K562 (cell line): ENCODE data around the gene SMC6. TPM values are rescaled to one million over a fixed set of nuclear protein-coding genes. Genes with fewer than 3 reads are reported as not detected.

Source experiments
- ATAC-seq: fragments of 200-7000 bp; cut with Tn5 transposase; 3 replicates; pipeline ENCODE4 v1.9.1; 2020; ENCODE audit warnings: moderate library complexity
- BruUV-seq: library from RNA; stranded (reverse); fragments of 400-500 nt; replicated peaks from 2 replicates; lab custom pipeline; 2021; lab: Mats Ljungman, UMichigan
- CTCF ChIA-PET: fragments of 300-600 bp; formaldehyde crosslinking; extraction: SDS; loops from one replicate; lab custom pipeline; 2021; ENCODE audit warnings: low intra/inter-chr PET ratio; lab: Yijun Ruan, JAX
- POLR2A ChIA-PET: fragments of 300-600, 350-650 bp; sonication (Branson Sonifier 250); formaldehyde crosslinking; extraction: SDS; loops from one replicate; lab custom pipeline; 2021; ENCODE audit warnings: antibody characterized with exemption, inconsistent platforms; lab: Yijun Ruan, JAX
- DNase-seq, 4 experiments: peaks; one replicate each; pipeline versions ENCODE4 v3.0.0 to v3.0.0-alpha.2; 2011 to 2018; ENCODE audit warnings: low spot score in 3 of 4, mixed read lengths in 3 of 4; ENCODE audit errors: extremely low read depth in 1 of 4
- FAIRE-seq: peaks from 2 replicates; lab custom pipeline; 2011; peaks lifted over from hg19 to GRCh38; lab: Jason Lieb, UNC
- H2AFZ ChIP-seq: 2 replicates; pipeline ENCODE4 v1.6.0; 2011; ENCODE audit warnings: low read depth, low read length, control low read depth, inconsistent platforms
- H3K27ac ChIP-seq: fragments of 200-600 bp; 3 replicates; pipeline ENCODE4 v1.8.0; 2011; ENCODE audit warnings: low read depth, mild to moderate bottlenecking, control low read depth, inconsistent platforms, low read length, moderate library complexity, mixed read lengths; ENCODE audit errors: extremely low read depth
- H3K27me3 ChIP-seq, 2 experiments: fragments of 300-600 bp in 1 of 2; 2 replicates in 1 of 2; 3 replicates in 1 of 2; pipeline versions ENCODE4 v1.6.0 to v1.8.0; 2011; ENCODE audit warnings: inconsistent platforms in 2 of 2, low read length in 2 of 2, mild to moderate bottlenecking in 1 of 2, mixed read lengths in 1 of 2, moderate library complexity in 1 of 2; ENCODE audit not compliant: control insufficient read depth in 2 of 2, insufficient read depth in 2 of 2
- H3K36me3 ChIP-seq: fragments of 300-600 bp; 3 replicates; pipeline ENCODE4 v1.8.0; 2011; ENCODE audit warnings: mild to moderate bottlenecking, low read length, inconsistent platforms; ENCODE audit not compliant: control insufficient read depth, insufficient read depth
- H3K4me1 ChIP-seq, 2 experiments: fragments of 200-600 bp in 1 of 2; replicated peaks in 1 of 2; 2 replicates in 1 of 2; 3 replicates in 1 of 2; pipeline versions ENCODE4 v1.5.1 to v1.8.0; 2011; ENCODE audit warnings: inconsistent platforms in 2 of 2, low read length in 2 of 2, mild to moderate bottlenecking in 1 of 2, mixed read lengths in 1 of 2, moderate library complexity in 1 of 2; ENCODE audit not compliant: control insufficient read depth in 2 of 2, insufficient read depth in 2 of 2
- H3K4me2 ChIP-seq: 2 replicates; pipeline ENCODE4 v1.6.1; 2011; ENCODE audit warnings: low read length, control low read depth, inconsistent platforms, mixed read lengths; ENCODE audit not compliant: insufficient read depth
- H3K4me3 ChIP-seq: fragments of 200-600 bp; sonication (generic), shearing (Covaris generic); 2 replicates; pipeline ENCODE4 v1.5.1; 2016; ENCODE audit warnings: control low read depth, inconsistent platforms
- H3K79me2 ChIP-seq: fragments of 200-600 bp; 3 replicates; pipeline ENCODE4 v1.8.0; 2011; ENCODE audit warnings: low read length, inconsistent platforms; ENCODE audit not compliant: control insufficient read depth, insufficient read depth
- H3K9ac ChIP-seq, 2 experiments: 2 replicates each; pipeline versions ENCODE4 v1.6.0 to v1.6.1; 2011; ENCODE audit warnings: low read depth in 2 of 2, low read length in 2 of 2, control low read depth in 1 of 2, inconsistent platforms in 1 of 2, mild to moderate bottlenecking in 1 of 2, mixed read lengths in 1 of 2; ENCODE audit not compliant: insufficient read depth in 1 of 2
- H3K9me1 ChIP-seq: one replicate; pipeline ENCODE4 v1.6.0; 2011; ENCODE audit warnings: inconsistent platforms, mild to moderate bottlenecking, low read length, moderate library complexity; ENCODE audit not compliant: control insufficient read depth, insufficient read depth
- H3K9me3 ChIP-seq: replicated peaks from 2 replicates; pipeline ENCODE4 v1.5.1; 2011; ENCODE audit warnings: low read depth, low read length, inconsistent platforms; ENCODE audit not compliant: control insufficient read depth, insufficient read depth
- H4K20me1 ChIP-seq: replicated peaks from 2 replicates; pipeline ENCODE4 v1.6.1; 2011; ENCODE audit warnings: low read length, inconsistent platforms, mixed read lengths; ENCODE audit not compliant: control insufficient read depth, insufficient read depth
- ARID1B ChIP-seq: fragments of 450-650 bp; IDR thresholded peaks from 2 replicates; pipeline ENCODE4 v1.6.1; 2016; ENCODE audit warnings: antibody characterized with exemption, mild to moderate bottlenecking, inconsistent platforms
- DPF2 ChIP-seq: fragments of 450-650 bp; IDR thresholded peaks from 2 replicates; pipeline ENCODE4 v1.6.1; 2016
- GABPA ChIP-seq: fragments of 200-800 bp; sonication (Bioruptor generic); conservative IDR thresholded peaks from 2 replicates; pipeline ENCODE4 v1.6.1; 2016; ENCODE audit warnings: low read depth, missing genetic modification characterization, missing compliant biosample characterization
- HDGF ChIP-seq: fragments of 450-650 bp; IDR thresholded peaks from 2 replicates; pipeline ENCODE4 v1.6.1; 2016
- HNRNPLL ChIP-seq: fragments of 200-400 bp; formaldehyde crosslinking; IDR thresholded peaks from 2 replicates; pipeline ENCODE4 v1.6.1; 2017; ENCODE audit warnings: low read length, low read depth, mild to moderate bottlenecking; ENCODE audit not compliant: poor library complexity, severe bottlenecking
- MCM5 ChIP-seq: fragments of 450-650 bp; IDR thresholded peaks from 2 replicates; pipeline ENCODE4 v1.6.1; 2016; ENCODE audit warnings: low read depth
- NCOR1 ChIP-seq: fragments of 450-650 bp; IDR thresholded peaks from 2 replicates; pipeline ENCODE4 v1.6.1; 2016; ENCODE audit warnings: mild to moderate bottlenecking, moderate library complexity
- NFIX ChIP-seq: fragments of 250-450 bp; sonication (Bioruptor Pico); IDR thresholded peaks from 2 replicates; pipeline ENCODE4 v1.4.0; 2020; ENCODE audit warnings: low read depth, mild to moderate bottlenecking, moderate library complexity
- POLR2G ChIP-seq: fragments of 200-400 bp; formaldehyde crosslinking; IDR thresholded peaks from 2 replicates; pipeline ENCODE4 v1.6.1; 2017; ENCODE audit warnings: low read depth, mild to moderate bottlenecking, antibody characterized with exemption, low read length, moderate library complexity
- SIN3A ChIP-seq, 2 experiments: fragments of 150-350 bp in 1 of 2; IDR thresholded peaks; 2 replicates each; pipeline ENCODE4 v1.6.1; 2011 to 2016; ENCODE audit warnings: borderline replicate concordance in 2 of 2, low read depth in 2 of 2, low read length in 2 of 2, mild to moderate bottlenecking in 2 of 2, moderate library complexity in 2 of 2; ENCODE audit not compliant: control insufficient read depth in 1 of 2
- TAL1 ChIP-seq: fragments of 450-650 bp; IDR thresholded peaks from 2 replicates; pipeline ENCODE4 v1.6.1; 2016; ENCODE audit warnings: mild to moderate bottlenecking
- ZBTB7A ChIP-seq: IDR thresholded peaks from 2 replicates; pipeline ENCODE4 v1.6.1; 2011; ENCODE audit warnings: low read depth, mild to moderate bottlenecking, low read length, moderate library complexity, borderline replicate concordance; ENCODE audit not compliant: control insufficient read depth
- ZFX ChIP-seq: sonication (generic); formaldehyde crosslinking; IDR thresholded peaks from 2 replicates; pipeline ENCODE4 v1.8.0; 2022; ENCODE audit warnings: mild to moderate bottlenecking, missing genetic modification reagents, moderate library complexity
- WGBS: fragments of 100-300 bp; shearing (Covaris generic); methylation state at CpG from one replicate; pipeline ENCODE4 v1.1.6; 2016; ENCODE audit warnings: low coverage, mixed read lengths; ENCODE audit not compliant: insufficient coverage; ENCODE audit errors: missing lambda C conversion rate; 5-methylcytosine and 5-hydroxymethylcytosine counted together
- in situ Hi-C: fragments of 300-500 bp; cut with MboI; formaldehyde crosslinking; loops from 4 replicates; pipeline ENCODE4 v1.15.0; 2018; ENCODE audit warnings: inconsistent platforms, mixed read lengths
- intact Hi-C: fragments of 100-400 bp; cut with micrococcal nuclease; formaldehyde crosslinking; loops from 2 replicates; pipeline ENCODE4 v1.14.2; 2022
- polyA plus RNA-seq, 8 experiments: library from polyadenylated mRNA; depleted of rRNA in 4 of 8; stranded (reverse) in 5 of 8; unstranded in 3 of 8; fragments of >200 nt; fragmentation: Nextera tagmentation in 2 of 8; fragmentation: Illumina TruSeq in 1 of 8; extraction: Ambion mirVana in 2 of 8; extraction: Trizol in 1 of 8; gene quantifications; 2 replicates each; pipeline versions ENCODE4 v1.2.1 to v1.2.3, GENCODE V29; 2011 to 2014; ENCODE audit warnings: inconsistent platforms in 1 of 8, missing spikeins in 1 of 8
- total RNA-seq, 7 experiments: library from RNA; depleted of rRNA in 6 of 7; stranded (reverse); fragments of >200 nt in 6 of 7; fragmentation: Illumina TruSeq in 2 of 7; extraction: Trizol in 2 of 7; gene quantifications; 2 replicates each; pipeline versions ENCODE4 v1.2.1 to v1.2.3, GENCODE V29; 2011 to 2021; ENCODE audit warnings: low replicate concordance in 1 of 7
- TF ChIP-seq, protein P1 (sequence below): IDR thresholded peaks from 2 replicates; pipeline ENCODE4 v1.6.1; 2014; ENCODE audit warnings: antibody characterized with exemption
- TF ChIP-seq, protein P2 (sequence below): fragments of 250-450 bp; sonication (Bioruptor Pico); IDR thresholded peaks from 2 replicates; pipeline ENCODE4 v1.8.0; 2021; ENCODE audit warnings: moderate library complexity, mild to moderate bottlenecking, inconsistent platforms

Gene SMC6
- total and polyA plus RNA-seq, 9 of the 15 experiments (the other 6 are each of a cell fraction or from before 2014, with no cell fraction given): 14.2 to 75.9 (median 47.7) TPM

DNA sequence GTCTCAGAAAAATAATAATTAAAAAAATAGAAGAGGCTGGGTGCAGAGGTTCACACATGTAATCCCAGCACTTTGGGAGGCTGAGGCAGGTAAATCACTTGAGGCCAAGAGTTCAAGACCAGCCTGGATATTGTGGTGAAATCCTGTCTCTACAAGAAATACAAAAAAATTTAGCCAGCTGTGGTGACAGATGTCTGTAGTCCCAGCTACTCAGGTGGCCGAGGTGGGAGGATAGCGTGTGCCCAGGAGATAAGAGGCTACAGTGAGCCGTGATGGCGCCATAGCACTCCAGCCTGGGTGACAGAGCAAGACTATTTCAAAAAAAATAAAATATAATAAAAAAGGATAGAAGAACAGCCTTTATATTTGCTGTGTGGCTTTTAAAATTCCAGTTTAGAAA, 35.9 kb downstream of the SMC6 start (continued):
- TF ChIP-seq DPF2 (peak; percentile 92), SIN3A (IDR thresholded peaks at IDR 0.05; ENCODE audit: borderline replicate concordance in 2 of 2, control insufficient read depth in 1 of 2, low read depth in 2 of 2, low read length in 2 of 2) (no peak)

DNA sequence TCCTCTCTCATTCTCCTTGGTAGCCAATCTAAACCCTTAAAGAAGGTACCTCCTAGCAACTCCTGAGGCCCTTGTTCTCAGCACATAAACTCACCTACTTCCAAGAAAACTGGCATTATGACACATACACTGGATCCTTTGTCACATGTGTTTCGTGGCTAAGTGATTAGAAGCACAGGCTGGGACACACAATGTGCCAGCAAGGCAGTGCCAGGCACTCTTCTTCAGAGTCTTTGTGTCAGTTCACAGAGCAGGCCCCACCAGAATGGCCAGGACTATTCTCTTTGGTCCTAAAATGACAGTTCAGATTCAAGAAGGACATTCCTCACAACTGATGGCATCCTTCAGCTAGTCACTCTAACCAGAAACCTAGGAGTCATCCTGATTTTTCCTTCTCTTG, 40.3 kb downstream of the SMC6 start:
- no TSS peak for BruUV-seq
- peaks cover 91% of the 10 kb centered on the region for H3K36me3 ChIP-seq
- POLR2A ChIA-PET: no interaction called here

More for the DNA sequence above, 40.3 kb downstream of the SMC6 start:
- Histone ChIP-seq H3K4me2 (no peak overlapping the region), H4K20me1 (0 out of 2 replicates have a peak, but pooled peaks cover 6% of the 10 kb centered on the region), H2AFZ (no peak overlapping the region), H3K9ac (no peak overlapping the region), H3K4me3 (no peak overlapping the region), H3K4me1 (peaks cover 13 to 25% of the 10 kb centered on the region in 2 experiments), H3K9me3 (no peaks in the 10 kb centered on the region), H3K27me3 (no peaks in the 10 kb centered on the region), H3K27ac (no peak overlapping the region), H3K9me1 (peaks cover 2% of the 10 kb centered on the region), H3K79me2 (no peaks in the 10 kb centered on the region; the same call in 2 of the 3 replicates)
- no peak for TF ChIP-seq HNRNPLL
- TF ChIP-seq GABPA: no peak
- no peak for TF ChIP-seq ZBTB7A
- TF ChIP-seq ARID1B: no peak
- no peak for TF ChIP-seq ZFX
- TF ChIP-seq NCOR1: no peak
- no peak for TF ChIP-seq MCM5
- TF ChIP-seq POLR2G: no peak
- TF ChIP-seq TAL1: no peak
- TF ChIP-seq, protein P1, sequence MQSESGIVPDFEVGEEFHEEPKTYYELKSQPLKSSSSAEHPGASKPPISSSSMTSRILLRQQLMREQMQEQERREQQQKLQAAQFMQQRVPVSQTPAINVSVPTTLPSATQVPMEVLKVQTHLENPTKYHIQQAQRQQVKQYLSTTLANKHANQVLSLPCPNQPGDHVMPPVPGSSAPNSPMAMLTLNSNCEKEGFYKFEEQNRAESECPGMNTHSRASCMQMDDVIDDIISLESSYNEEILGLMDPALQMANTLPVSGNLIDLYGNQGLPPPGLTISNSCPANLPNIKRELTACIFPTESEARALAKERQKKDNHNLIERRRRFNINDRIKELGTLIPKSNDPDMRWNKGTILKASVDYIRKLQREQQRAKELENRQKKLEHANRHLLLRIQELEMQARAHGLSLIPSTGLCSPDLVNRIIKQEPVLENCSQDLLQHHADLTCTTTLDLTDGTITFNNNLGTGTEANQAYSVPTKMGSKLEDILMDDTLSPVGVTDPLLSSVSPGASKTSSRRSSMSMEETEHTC: no peak
- TF ChIP-seq, protein P2, sequence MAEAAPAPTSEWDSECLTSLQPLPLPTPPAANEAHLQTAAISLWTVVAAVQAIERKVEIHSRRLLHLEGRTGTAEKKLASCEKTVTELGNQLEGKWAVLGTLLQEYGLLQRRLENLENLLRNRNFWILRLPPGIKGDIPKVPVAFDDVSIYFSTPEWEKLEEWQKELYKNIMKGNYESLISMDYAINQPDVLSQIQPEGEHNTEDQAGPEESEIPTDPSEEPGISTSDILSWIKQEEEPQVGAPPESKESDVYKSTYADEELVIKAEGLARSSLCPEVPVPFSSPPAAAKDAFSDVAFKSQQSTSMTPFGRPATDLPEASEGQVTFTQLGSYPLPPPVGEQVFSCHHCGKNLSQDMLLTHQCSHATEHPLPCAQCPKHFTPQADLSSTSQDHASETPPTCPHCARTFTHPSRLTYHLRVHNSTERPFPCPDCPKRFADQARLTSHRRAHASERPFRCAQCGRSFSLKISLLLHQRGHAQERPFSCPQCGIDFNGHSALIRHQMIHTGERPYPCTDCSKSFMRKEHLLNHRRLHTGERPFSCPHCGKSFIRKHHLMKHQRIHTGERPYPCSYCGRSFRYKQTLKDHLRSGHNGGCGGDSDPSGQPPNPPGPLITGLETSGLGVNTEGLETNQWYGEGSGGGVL (CRISPR knock-in tag): no peak
- TF ChIP-seq NFIX (CRISPR knock-in tag): no peak
- no peak for TF ChIP-seq HDGF
- in situ Hi-C loops: no loop called here
- CTCF ChIA-PET: no interaction called here
- no peak for FAIRE-seq
- no peak for ATAC-seq
- no peak for DNase-seq
- 80% methylated on average over 1 of the region's 1 CpG for WGBS
- intact Hi-C loops: no loop called here
